GM12801 (cell line): ENCODE data around the gene HEBP2.

Source experiments
- CTCF ChIP-seq: IDR thresholded peaks from one replicate; pipeline ENCODE4 v1.5.1; 2011; ENCODE audit warnings: control low read depth; ENCODE audit not compliant: insufficient read length; ENCODE audit errors: extremely low read depth

Gene HEBP2

GRCh38 chr6:138467901-138468300 lies 63.9 kb downstream of the HEBP2 start:
- no peak for TF ChIP-seq CTCF

GRCh38 chr6:138468320-138469015 lies 64.4 kb downstream of the HEBP2 start:
- TF ChIP-seq CTCF = no peak
